Smooth muscle cell (in vitro differentiated cells): ENCODE measurements around the gene CHRDL2. TPM values are rescaled to one million over a fixed set of nuclear protein-coding genes. Genes with fewer than 3 reads are reported as not detected.

Source experiments
- DNase-seq: peaks from one replicate; lab custom pipeline; 2025; ENCODE audit not compliant: unreplicated experiment; lab: John Stamatoyannopoulos, UW
- H2AFZ ChIP-seq: fragments of 200-600 bp; sonication (generic); 2 replicates; pipeline ENCODE4 v1.6.0; 2016; ENCODE audit warnings: antibody characterized with exemption, low read depth, mild to moderate bottlenecking
- H3F3A ChIP-seq: fragments of 200-600 bp; sonication (generic); 2 replicates; pipeline ENCODE4 v1.6.0; 2017; ENCODE audit warnings: antibody characterized with exemption, low read depth
- H3K27ac ChIP-seq: fragments of 200-600 bp; sonication (generic); 2 replicates; pipeline ENCODE4 v1.5.1; 2016; ENCODE audit warnings: low read depth, mild to moderate bottlenecking
- H3K27me3 ChIP-seq: fragments of 200-600 bp; sonication (generic); 2 replicates; pipeline ENCODE4 v1.6.1; 2016; ENCODE audit warnings: low read depth, mild to moderate bottlenecking
- H3K36me3 ChIP-seq: fragments of 200-600 bp; sonication (generic); 2 replicates; pipeline ENCODE4 v1.5.1; 2016; ENCODE audit warnings: low read depth
- H3K4me1 ChIP-seq: fragments of 200-600 bp; sonication (generic); 2 replicates; pipeline ENCODE4 v1.5.1; 2016; ENCODE audit warnings: low read depth
- H3K4me2 ChIP-seq: fragments of 200-600 bp; sonication (generic); 2 replicates; pipeline ENCODE4 v1.6.0; 2016; ENCODE audit warnings: mild to moderate bottlenecking
- H3K4me3 ChIP-seq: fragments of 200-600 bp; sonication (generic); 2 replicates; pipeline ENCODE4 v1.5.1; 2016; ENCODE audit warnings: mild to moderate bottlenecking
- H3K79me2 ChIP-seq: fragments of 200-600 bp; sonication (generic); 2 replicates; pipeline ENCODE4 v1.6.0; 2016; ENCODE audit warnings: low read depth, mild to moderate bottlenecking
- H3K9ac ChIP-seq: fragments of 200-600 bp; sonication (generic); 2 replicates; pipeline ENCODE4 v1.6.0; 2016; ENCODE audit warnings: low read depth
- H3K9me3 ChIP-seq: fragments of 200-600 bp; sonication (generic); replicated peaks from 2 replicates; pipeline ENCODE4 v1.5.1; 2016; ENCODE audit warnings: low read depth
- H4K20me1 ChIP-seq: fragments of 200-600 bp; sonication (generic); 2 replicates; pipeline ENCODE4 v1.6.0; 2016; ENCODE audit warnings: low read depth
- CTCF ChIP-seq: fragments of 200-600 bp; sonication (generic); IDR thresholded peaks from 2 replicates; pipeline ENCODE4 v1.5.1; 2017; ENCODE audit warnings: borderline replicate concordance, mild to moderate bottlenecking, antibody characterized with exemption; ENCODE audit not compliant: insufficient read depth, poor library complexity, severe bottlenecking
- WGBS: methylation state at CpG from one replicate; pipeline ENCODE4 v1.1.7; 2016; ENCODE audit warnings: low lambda C conversion rate; 5-methylcytosine and 5-hydroxymethylcytosine counted together
- polyA plus RNA-seq: library from polyadenylated mRNA; unstranded; fragments of >200 nt; fragmentation: Nextera tagmentation; extraction: Ambion mirVana; gene quantifications from 2 replicates; pipeline ENCODE4 v1.2.1, GENCODE V29; 2016
- total RNA-seq: library from RNA; depleted of rRNA; stranded (reverse); fragments of >200 nt; gene quantifications from 2 replicates; pipeline ENCODE4 v1.2.3, GENCODE V29; 2014

Gene CHRDL2
- total and polyA plus RNA-seq, 2 experiments from 2014 or later: 13.8 to 71.4 TPM

- TF ChIP-seq CTCF: no peak
- Histone ChIP-seq H3K4me1 (peaks cover 10% of the 10 kb centered on the region), H3K27ac (no peak overlapping the region), H3K4me2 (no peak overlapping the region), H3K79me2 (no peaks in the 10 kb centered on the region), H3F3A (peaks cover 5% of the 10 kb centered on the region), H3K27me3 (no peaks in the 10 kb centered on the region), H3K9ac (no peak overlapping the region), H3K9me3 (no peaks in the 10 kb centered on the region), H4K20me1 (no peaks in the 10 kb centered on the region), H3K4me3 (no peak overlapping the region), H3K36me3 (no peaks in the 10 kb centered on the region), H2AFZ (no peak overlapping the region)
- no peak for DNase-seq
- WGBS: 89% methylated on average over 3 of the region's 3 CpGs
Measured at GRCh38 chr11:74679513-74679865, 51.7 kb downstream of the CHRDL2 start.

GRCh38 chr11:74678591-74679512 lies 52.4 kb downstream of the CHRDL2 start:
- H4K20me1 ChIP-seq: no peaks in the 10 kb centered on the region
- peaks cover 5% of the 10 kb centered on the region for H3F3A ChIP-seq
- H3K4me1 ChIP-seq: peaks cover 11% of the 10 kb centered on the region
- H3K79me2 ChIP-seq: no peaks in the 10 kb centered on the region
- no peak for DNase-seq
- no peaks in the 10 kb centered on the region for H3K27me3 ChIP-seq
- H2AFZ ChIP-seq: no peak overlapping the region
- no peak overlapping the region for H3K4me3 ChIP-seq
- no peak overlapping the region for H3K27ac ChIP-seq
- no peak for TF ChIP-seq CTCF
- no peaks in the 10 kb centered on the region for H3K9me3 ChIP-seq
- H3K36me3 ChIP-seq: no peaks in the 10 kb centered on the region
- no peak overlapping the region for H3K9ac ChIP-seq
- WGBS: 81% methylated on average over 13 of the region's 13 CpGs
- no peak overlapping the region for H3K4me2 ChIP-seq

DNA sequence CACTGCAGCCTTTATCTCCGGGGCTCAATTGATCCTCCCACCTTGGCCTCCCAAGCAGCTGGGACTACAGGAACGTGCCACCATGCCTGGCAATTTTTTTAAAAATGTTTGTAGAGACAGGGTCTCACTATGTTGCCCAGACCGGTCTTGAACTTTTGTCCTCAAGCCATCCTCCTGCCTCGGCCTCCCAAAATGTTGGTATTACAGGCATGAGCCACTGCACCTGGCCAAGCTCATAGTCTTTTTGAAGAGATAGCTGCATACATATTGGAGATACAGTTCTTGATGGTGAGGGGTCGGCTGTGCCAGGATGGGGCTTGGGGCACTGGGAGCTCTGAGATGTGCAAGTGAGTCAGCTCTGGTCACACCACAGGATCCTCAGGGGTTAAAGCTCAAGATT lies 53.2 kb downstream of the CHRDL2 start:
- Histone ChIP-seq H3K27ac (no peak overlapping the region), H3F3A (peaks cover 5% of the 10 kb centered on the region), H3K27me3 (no peaks in the 10 kb centered on the region), H3K4me2 (no peak overlapping the region), H3K79me2 (no peaks in the 10 kb centered on the region), H3K36me3 (no peaks in the 10 kb centered on the region), H3K4me3 (no peak overlapping the region), H2AFZ (no peak overlapping the region), H3K9ac (no peak overlapping the region), H4K20me1 (no peaks in the 10 kb centered on the region), H3K9me3 (no peaks in the 10 kb centered on the region), H3K4me1 (peaks cover 15% of the 10 kb centered on the region)
- no peak for TF ChIP-seq CTCF
- DNase-seq: no peak
- 97% methylated on average over 5 of the region's 5 CpGs for WGBS

- H3K79me2 ChIP-seq: no peaks in the 10 kb centered on the region
- 47% methylated on average over 6 of the region's 6 CpGs for WGBS
Measured at GRCh38 chr11:74677131-74677530, 54.1 kb downstream of the CHRDL2 start.

More at GRCh38 chr11:74677131-74677530, 54.1 kb downstream of the CHRDL2 start:
- Histone ChIP-seq H3K9me3 (no peaks in the 10 kb centered on the region), H3K36me3 (no peaks in the 10 kb centered on the region), H3K4me1 (peaks cover 15% of the 10 kb centered on the region), H4K20me1 (no peaks in the 10 kb centered on the region), H3K27ac (peak overlapping the region; percentile 99), H3K4me3 (no peak overlapping the region), H3K27me3 (no peaks in the 10 kb centered on the region), H3F3A (peaks cover 11% of the 10 kb centered on the region), H3K9ac (no peak overlapping the region), H2AFZ (no peak overlapping the region), H3K4me2 (peak overlapping the region; percentile 18)
- TF ChIP-seq CTCF: no peak
- no peak for DNase-seq
